HG02763 (cell line): ENCODE results near the gene NCKAP5.

Experiments used
- ATAC-seq: cut with Tn5 transposase; IDR thresholded peaks from one replicate; pipeline ENCODE4 v1.9.1; 2021; ENCODE audit warnings: mild to moderate bottlenecking, moderate library complexity; ENCODE audit not compliant: unreplicated experiment

NCKAP5 gene

DNA sequence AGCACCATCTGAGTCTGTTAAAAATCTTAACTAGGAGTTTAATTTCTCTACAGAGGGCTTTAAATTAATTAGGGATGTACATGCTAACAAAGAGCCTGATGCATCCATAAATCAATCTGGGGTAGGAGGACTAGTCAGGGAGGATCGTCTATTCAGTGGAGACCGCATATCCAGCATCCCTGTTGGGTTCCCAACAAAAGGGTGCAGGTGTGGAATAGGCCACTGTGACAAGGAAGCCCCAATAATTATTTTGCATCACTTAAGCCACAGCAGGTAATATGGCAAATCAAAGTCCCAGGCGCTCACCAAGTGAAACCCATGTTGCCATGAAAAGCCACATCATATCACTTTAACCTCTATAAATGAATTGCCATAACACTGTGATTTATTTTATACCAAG lies 392.3 kb downstream of the NCKAP5 start:
- no peak for ATAC-seq

DNA sequence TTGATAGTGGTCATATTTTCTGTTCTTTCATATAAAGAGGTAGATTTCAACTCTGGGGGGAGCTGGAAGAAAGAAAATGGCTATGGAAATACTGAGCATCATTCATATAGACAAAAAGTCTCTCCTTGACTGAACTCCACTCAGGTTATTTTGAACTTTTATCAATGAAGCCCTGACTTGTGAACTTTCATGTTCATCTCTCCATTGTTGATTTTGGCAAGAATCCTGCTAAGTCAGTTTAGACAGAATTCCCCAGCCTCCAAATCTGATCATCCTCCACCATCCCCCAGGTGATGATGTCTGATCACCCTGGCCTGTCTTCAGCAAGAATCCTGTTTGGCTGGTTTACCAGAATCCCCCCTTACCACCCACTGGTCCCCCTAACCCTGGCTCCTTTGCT lies 395.0 kb downstream of the NCKAP5 start:
- ATAC-seq = no peak

DNA sequence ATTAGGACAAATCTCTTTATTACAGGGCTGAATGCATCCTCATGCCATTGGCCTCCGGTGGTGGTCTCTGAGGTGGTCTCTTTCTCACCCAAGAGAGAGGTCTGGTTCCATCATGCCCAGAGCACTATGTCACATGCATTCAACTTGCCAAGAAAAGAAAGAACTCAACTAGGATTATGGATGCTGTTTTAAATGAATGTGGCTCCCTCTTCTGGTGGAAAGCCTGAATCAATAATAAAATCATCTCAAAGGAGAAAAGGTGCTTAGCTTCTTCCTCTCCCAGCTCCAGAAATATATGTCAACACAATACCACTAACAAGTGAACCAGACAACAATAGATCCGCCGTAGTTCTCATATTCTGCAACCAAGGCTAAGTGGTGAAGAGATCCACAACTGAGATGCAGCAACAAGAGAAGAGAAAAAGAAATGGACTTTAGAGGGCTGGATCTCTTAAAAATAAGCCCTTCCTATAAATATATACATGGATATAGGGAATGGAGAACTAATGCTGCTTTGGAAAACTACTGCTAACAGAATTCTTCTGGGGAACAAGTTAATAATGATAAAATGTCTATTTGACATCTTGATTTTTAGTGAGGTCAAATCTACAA lies 396.8 kb downstream of the NCKAP5 start:
- ATAC-seq = no peak

DNA sequence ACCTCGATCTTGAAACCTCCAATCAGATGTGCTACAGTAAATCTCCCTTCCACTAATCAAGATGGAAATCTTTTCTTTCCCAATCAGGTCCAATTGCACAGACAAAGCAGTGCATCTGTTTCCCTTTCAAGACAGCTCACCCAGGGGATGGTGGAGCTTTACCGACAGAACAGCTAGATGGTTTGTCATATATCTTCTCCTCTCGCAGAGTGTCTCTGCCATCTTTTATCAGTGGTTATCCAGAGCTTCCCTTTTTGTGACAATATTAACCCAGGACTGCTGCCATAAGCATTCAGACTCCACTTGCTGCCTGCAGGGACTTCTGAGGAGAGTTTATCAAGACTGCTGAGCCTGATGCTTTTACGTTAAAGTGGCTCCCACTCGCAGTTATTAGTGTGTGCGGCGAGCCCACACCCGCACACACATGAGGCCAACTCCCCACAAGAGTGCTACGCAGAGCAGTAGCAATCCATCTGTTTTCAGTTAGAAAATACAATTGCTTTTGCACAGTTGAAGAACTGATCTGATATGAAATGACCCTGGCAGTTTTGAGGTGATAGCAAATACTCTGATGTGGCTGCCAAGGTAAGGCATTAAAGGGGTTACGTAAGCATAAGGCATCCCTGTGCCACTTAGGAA lies 398.9 kb downstream of the NCKAP5 start:
- ATAC-seq = no peak

DNA sequence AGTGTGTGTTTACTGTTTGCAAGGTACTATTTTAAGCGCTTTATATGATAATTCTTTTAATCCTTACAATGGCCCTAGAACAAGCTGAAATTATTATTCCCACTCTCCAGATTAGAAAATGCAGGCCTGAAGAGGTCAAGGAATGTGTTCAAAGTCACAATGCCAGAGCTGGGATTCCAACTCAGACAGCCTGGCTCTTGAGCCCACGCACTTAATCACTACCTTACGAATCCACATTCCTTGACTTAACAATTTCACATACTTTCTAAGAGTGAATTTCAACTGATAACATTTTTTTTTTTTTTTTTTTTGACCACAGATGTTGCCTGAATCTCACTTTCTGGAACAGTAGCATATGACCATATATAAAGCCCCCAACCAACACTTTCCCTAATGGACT lies 400.3 kb downstream of the NCKAP5 start:
- ATAC-seq = no peak

DNA sequence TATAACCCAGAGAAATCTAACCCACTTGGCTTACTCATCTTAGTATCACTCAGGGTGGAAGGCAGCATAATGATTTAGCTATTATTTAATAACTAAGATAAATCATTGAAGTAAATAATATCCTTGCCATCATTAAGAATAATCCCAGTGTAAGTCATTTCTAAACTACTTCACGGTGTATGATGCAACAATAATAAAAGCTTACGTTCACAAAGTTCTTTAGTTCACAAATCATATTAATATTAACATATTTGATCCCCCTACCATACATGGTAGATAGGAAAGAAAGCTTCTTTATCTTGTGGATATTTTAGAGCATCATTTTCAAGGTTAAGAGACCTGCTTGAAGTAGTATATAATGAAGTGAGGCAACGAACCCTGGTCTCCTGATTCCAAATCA lies 401.0 kb downstream of the NCKAP5 start:
- no peak for ATAC-seq

DNA sequence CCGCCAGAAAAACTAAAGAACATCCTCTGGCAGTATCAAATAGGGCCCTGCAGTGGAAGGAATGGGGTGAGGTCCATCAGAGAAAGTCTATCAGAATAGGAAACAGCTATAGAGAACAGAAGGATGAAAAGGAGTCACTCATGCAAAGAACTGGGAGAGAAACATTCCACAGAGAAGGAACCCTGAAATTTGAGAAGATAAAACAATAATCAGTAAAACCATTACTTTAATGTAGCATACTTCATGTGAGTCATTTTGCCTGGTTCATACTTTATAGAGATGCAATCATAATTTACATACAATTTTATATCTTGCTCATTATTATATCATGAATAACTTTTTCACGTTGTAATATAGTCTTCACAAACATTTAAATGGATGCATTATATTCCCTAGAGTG lies 402.2 kb downstream of the NCKAP5 start:
- no peak for ATAC-seq

DNA sequence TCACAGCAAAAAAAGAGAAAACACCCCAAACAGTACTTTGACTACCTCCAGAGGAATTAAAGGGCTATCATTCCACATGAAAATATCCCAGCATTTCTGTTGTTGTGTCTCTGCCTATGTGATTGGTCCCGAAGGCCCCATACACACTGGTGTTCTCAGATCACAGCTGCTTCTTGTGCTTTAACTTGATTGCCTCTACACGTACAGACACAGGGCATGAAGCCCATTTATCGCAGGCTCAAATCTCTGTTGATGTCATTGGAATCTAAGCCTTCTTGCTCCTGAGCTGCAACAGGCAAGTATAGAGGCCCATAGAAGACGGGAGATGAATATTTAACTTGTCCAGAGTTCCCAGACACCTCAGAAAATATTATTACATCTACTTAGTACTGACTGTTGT lies 405.2 kb downstream of the NCKAP5 start:
- ATAC-seq = no peak

DNA sequence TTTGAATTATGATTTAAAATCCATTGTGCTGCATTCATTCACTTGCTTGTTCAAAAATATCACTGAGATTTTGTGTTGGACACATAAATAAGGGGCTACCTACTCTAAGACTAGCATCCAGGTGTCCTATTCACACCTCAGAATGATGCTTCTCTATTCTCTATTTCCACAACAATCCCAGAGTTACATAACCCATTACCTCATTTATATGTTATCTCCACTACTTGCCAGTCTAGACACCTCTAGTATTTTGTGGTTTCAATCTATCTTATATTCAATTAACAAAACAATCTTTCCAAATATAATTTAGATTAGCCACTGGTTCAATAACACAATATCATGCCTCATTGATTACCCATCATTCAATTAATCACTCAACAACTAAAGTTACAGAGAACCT lies 409.8 kb downstream of the NCKAP5 start:
- ATAC-seq = no peak

DNA sequence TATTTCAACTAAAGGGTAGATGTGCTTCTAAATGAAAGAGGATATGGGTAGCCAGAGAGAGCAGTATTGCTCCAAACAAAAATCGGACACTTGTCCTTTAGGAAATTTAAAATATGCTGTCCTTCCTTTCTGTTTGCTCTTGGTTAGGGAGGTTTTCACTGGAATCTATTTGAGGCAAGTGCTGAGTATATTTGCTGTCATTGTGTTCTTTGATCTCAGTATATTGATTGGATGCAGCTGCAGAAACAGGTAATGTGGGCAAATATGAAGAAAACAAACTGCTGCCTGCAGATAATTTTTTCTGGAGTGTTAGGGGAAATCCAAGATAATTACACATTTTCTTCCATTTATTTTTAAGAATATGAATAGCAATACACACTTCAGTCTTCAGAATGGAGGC lies 410.2 kb downstream of the NCKAP5 start:
- ATAC-seq = no peak

DNA sequence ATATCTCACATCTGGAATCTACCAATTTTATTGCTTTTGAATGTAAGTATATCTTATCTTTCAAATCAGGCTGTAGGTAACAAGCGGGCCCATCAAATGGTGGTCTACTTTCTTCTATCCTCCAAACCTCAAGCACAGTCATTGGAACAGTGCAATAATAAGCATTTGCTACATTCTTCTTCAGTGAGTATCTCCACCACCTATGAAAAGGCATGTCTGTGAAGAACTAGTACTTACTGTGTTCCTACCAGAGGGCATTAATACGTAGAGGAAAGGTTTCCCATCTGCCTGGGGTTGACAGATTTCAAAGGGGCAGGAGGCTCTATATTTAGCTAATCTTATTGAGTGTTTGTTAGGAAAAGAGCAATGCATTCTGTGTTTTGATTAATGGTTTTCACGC lies 411.1 kb downstream of the NCKAP5 start:
- no peak for ATAC-seq

DNA sequence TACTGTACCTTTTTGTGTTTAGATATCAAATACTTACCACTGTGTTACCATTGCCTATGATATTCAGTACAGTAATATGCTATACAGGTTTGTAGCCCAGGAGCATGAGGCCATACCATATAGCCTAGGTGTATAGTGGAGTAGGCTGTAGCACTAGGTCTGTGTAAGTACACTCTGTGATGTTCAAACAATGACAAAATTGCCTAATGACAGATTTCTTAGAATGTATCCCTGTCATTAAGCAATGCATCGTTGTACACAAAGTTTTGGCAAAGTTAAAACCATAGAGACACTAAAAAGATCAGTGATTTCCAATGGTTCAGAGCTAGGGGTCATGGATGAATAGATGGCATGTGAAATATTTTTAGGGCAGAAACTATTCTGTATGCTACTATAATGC lies 415.5 kb downstream of the NCKAP5 start:
- ATAC-seq = no peak

DNA sequence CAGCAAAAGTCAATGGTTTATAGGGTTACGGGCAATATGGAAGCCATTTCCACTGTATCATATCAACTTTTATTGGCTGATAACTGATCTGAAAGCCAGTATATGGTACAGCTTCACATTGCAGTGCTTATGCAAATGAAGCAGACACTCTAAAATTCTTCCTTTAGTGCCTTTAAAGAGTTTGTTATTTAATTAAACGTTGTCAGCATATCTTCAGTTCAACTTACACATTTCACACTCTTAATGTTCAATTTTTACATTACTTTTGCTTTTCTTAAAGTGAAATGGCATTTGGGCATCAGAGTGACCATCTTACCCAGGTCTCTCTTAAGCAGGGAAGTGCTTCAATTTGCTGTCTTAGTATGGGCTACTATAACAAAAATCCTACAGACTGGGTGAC lies 420.1 kb downstream of the NCKAP5 start:
- ATAC-seq = no peak

DNA sequence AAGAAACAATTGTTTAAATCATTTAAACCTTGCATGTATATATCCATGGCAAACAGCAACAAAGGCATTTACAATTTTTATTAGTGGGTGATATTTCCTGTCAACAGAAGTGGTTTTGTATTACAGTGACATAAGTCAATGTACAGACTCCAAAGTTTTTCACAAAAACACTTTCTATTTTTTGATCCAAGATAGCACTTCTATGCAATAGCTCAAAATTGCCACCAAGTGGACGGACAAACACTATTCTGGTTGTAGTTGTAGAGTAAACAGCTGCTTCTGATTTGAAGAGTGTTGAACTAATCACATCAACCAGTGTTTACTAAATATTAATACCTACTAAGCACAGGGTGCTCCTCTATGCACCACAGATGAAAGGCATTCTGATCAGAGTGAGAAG lies 421.4 kb downstream of the NCKAP5 start:
- no peak for ATAC-seq

DNA sequence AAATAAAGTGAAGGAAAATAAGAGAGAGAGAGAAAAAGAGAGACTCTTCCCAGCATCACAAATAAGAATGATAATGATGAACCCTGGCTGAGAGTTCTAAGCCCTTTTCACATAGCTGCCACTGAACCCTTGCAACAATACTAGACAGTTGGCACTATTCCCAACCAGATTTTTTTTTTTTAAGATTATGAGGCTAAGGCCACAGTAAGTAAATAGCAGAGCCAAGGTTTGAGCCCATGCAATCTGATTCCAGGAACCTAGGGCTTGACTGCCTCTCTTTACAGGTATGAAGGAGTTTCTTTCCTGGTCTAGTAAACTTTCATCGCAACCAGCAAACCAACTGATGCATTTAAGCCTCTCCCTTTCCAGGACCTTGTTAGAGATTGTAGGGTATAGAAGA lies 424.6 kb downstream of the NCKAP5 start:
- ATAC-seq = no peak

DNA sequence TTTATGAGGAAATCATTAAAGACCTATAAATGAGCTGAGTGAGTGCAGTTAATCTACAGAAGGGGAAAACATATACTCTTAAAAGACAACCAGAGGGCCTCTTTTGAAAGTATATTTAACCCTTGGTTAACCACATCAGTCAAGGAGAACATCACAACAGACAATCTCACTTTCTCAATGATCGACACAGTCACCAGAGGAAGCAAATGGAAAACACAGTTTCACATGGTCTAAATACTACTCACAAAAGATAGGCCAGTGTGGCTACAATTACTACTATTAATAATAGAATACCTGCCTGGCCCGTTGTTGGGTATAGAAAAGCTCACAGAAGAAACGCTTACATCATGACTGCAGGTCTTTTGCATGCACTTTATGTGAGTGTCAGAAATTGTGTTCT lies 426.2 kb downstream of the NCKAP5 start:
- ATAC-seq = no peak

DNA sequence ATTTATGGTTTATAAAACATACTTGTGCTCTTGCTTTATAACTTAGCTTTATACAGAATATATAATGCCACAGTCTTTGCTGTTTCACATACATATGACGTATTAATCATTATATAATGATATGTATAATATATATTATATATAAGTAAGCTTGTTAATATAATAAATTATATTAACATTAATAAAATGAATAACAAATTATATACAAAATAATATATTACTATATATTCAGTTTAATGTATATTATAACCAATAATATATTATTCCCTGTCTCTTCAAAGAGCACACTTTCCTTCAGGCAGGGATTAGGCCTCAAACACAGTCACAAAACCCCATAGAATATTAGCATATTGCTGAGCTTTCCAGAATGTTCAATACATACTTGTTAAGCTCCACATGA lies 427.6 kb downstream of the NCKAP5 start:
- ATAC-seq = no peak

DNA sequence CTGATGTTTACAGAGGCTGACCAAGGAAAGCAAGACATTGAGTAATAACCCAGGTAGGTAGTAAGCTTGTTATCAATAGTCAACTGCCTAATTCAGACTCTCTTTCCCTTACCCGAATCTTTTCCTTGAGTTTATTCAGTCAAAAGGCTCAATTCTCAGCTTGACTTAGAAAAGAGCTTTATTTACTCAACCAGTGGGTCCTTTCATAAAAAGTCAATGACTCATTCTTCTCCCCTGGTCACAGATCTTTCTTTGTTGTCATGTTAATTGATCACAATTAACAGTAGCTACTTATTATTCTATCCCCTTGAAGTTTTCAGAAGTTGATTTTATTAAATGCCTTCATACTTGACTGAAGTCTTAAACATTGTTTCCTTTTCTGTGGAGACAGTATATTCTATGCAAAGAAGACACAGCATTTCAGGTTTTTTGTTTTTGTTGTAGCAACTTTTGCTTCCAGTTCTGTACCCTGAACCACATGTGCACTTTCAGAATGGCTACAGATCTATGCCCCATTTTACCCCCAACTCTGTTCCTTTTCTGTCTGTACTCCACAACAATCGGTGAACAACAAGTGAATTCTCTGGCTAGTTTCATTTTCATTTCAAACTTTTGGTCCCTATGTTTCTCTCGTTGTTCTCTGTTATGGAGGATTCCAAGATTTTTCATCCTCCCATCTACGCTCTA lies 428.3 kb downstream of the NCKAP5 start:
- no peak for ATAC-seq

DNA sequence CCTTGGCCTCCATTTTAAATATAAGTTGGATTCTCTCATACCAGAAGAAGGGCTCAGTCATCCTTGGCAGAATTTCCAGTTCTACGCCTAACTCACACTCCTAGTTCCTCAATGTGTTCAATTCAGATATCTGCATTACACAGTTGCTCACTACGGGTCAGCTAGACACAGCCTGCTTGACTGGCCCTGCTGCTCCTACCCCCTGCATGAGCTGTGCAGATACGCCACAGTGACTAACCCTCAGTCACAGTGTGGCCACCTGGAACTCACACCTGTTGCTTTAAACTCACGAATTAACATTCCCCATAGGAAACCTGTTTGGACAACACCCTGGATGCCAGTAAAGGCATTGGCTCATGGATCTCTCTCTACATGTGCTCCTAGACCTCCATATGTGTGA lies 429.6 kb downstream of the NCKAP5 start:
- no peak for ATAC-seq

DNA sequence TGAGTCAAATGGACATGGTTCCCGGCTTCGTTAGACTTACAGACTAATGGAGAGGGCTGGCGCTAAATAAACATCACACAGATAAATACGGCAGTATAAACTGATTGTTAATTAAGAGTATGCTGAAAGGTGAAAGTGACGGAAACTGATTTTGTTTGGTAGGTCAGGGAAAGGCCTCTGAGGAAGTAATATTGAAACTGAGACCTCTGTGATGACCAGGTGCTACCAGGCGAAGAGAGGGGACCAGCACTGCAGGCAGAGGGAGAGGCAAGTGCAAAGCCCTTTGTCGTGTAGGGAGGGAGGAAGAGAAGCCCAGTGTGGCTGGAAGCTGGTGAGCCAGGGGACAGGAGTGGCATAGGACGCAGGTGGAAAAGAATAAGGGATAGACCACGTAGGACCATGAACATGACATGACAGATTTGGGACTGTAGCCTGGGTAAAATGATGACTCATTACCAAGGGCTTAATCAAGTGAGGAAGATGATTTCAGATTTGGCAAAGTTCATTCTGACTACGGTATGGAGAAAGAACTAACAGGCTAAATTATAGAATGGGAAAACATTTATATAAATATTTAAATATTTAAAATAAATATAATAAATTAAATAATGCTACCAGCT lies 433.1 kb downstream of the NCKAP5 start:
- no peak for ATAC-seq

DNA sequence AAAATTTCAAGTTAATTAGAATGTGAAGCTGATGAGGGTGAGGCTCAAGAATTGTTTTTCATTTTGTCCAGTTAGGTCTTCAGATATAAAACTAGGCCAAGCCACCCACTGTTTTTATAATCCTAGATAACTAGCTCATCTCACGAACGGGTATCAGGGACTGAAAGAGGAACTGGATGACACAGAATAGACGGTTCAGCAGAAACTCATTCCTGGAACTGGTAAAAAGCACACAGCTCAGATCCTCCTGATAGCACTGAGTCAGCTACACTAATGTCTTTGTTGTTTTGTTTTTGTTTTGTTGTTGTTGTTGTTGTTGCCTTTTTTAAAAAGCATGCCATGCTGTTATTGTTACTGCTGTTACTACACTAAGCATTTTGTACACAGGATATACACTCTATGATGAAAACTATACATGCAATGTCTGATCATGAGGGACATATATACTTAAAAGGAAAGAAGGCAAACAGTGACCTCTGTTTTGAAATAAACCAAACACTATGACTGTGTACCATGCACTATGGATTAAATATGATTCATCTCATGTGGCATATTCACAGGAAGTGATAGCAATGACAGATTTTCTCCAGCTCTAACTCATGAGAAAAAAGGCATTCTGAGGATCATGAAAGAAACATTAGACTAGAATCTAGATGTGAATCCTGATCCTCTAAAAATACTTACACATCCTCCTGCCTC lies 437.6 kb downstream of the NCKAP5 start:
- no peak for ATAC-seq

DNA sequence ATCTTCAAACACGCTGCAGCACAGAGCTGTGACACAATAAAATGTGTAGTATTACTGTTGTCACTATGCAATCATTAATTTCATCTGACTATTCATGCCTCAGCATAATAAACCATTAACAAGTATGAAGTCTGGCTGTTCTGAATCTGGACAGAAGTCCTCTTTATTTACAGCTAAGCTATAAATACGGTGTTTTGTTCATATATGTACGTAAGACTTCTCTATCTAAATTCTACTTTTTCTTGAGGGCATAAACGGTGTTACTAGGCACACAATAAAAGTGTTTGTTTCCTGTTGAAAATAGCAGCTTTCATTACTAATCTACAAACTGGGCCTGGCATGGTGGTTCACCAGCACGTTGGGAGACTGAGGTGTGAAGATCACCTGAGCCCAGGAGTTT lies 443.8 kb downstream of the NCKAP5 start:
- ATAC-seq = no peak
